K562 (cell line): ENCODE measurements around the gene HMOX2. TPM values are rescaled to one million over a fixed set of nuclear protein-coding genes. Genes with fewer than 3 reads are reported as not detected.

ENCODE experiments used
- ATAC-seq: fragments of 200-7000 bp; cut with Tn5 transposase; 3 replicates; pipeline ENCODE4 v1.9.1; 2020; ENCODE audit warnings: moderate library complexity
- BruUV-seq: library from RNA; stranded (reverse); fragments of 400-500 nt; replicated peaks from 2 replicates; lab custom pipeline; 2021; lab: Mats Ljungman, UMichigan
- CTCF ChIA-PET: fragments of 300-600 bp; formaldehyde crosslinking; extraction: SDS; loops from one replicate; lab custom pipeline; 2021; ENCODE audit warnings: low intra/inter-chr PET ratio; lab: Yijun Ruan, JAX
- POLR2A ChIA-PET: fragments of 300-600, 350-650 bp; sonication (Branson Sonifier 250); formaldehyde crosslinking; extraction: SDS; loops from one replicate; lab custom pipeline; 2021; ENCODE audit warnings: antibody characterized with exemption, inconsistent platforms; lab: Yijun Ruan, JAX
- DNase-seq, 4 experiments: peaks; one replicate each; pipeline versions ENCODE4 v3.0.0 to v3.0.0-alpha.2; 2011 to 2018; ENCODE audit warnings: low spot score in 3 of 4, mixed read lengths in 3 of 4; ENCODE audit errors: extremely low read depth in 1 of 4
- FAIRE-seq: peaks from 2 replicates; lab custom pipeline; 2011; peaks lifted over from hg19 to GRCh38; lab: Jason Lieb, UNC
- H2AFZ ChIP-seq: 2 replicates; pipeline ENCODE4 v1.6.0; 2011; ENCODE audit warnings: low read depth, low read length, control low read depth, inconsistent platforms
- H3K27ac ChIP-seq: fragments of 200-600 bp; 3 replicates; pipeline ENCODE4 v1.8.0; 2011; ENCODE audit warnings: low read depth, mild to moderate bottlenecking, control low read depth, inconsistent platforms, low read length, moderate library complexity, mixed read lengths; ENCODE audit errors: extremely low read depth
- H3K27me3 ChIP-seq, 2 experiments: fragments of 300-600 bp in 1 of 2; 2 replicates in 1 of 2; 3 replicates in 1 of 2; pipeline versions ENCODE4 v1.6.0 to v1.8.0; 2011; ENCODE audit warnings: inconsistent platforms in 2 of 2, low read length in 2 of 2, mild to moderate bottlenecking in 1 of 2, mixed read lengths in 1 of 2, moderate library complexity in 1 of 2; ENCODE audit not compliant: control insufficient read depth in 2 of 2, insufficient read depth in 2 of 2
- H3K36me3 ChIP-seq: fragments of 300-600 bp; 3 replicates; pipeline ENCODE4 v1.8.0; 2011; ENCODE audit warnings: mild to moderate bottlenecking, low read length, inconsistent platforms; ENCODE audit not compliant: control insufficient read depth, insufficient read depth
- H3K4me1 ChIP-seq, 2 experiments: fragments of 200-600 bp in 1 of 2; replicated peaks in 1 of 2; 2 replicates in 1 of 2; 3 replicates in 1 of 2; pipeline versions ENCODE4 v1.5.1 to v1.8.0; 2011; ENCODE audit warnings: inconsistent platforms in 2 of 2, low read length in 2 of 2, mild to moderate bottlenecking in 1 of 2, mixed read lengths in 1 of 2, moderate library complexity in 1 of 2; ENCODE audit not compliant: control insufficient read depth in 2 of 2, insufficient read depth in 2 of 2
- H3K4me2 ChIP-seq: 2 replicates; pipeline ENCODE4 v1.6.1; 2011; ENCODE audit warnings: low read length, control low read depth, inconsistent platforms, mixed read lengths; ENCODE audit not compliant: insufficient read depth
- H3K4me3 ChIP-seq: fragments of 200-600 bp; sonication (generic), shearing (Covaris generic); 2 replicates; pipeline ENCODE4 v1.5.1; 2016; ENCODE audit warnings: control low read depth, inconsistent platforms
- H3K79me2 ChIP-seq: fragments of 200-600 bp; 3 replicates; pipeline ENCODE4 v1.8.0; 2011; ENCODE audit warnings: low read length, inconsistent platforms; ENCODE audit not compliant: control insufficient read depth, insufficient read depth
- H3K9ac ChIP-seq, 2 experiments: 2 replicates each; pipeline versions ENCODE4 v1.6.0 to v1.6.1; 2011; ENCODE audit warnings: low read depth in 2 of 2, low read length in 2 of 2, control low read depth in 1 of 2, inconsistent platforms in 1 of 2, mild to moderate bottlenecking in 1 of 2, mixed read lengths in 1 of 2; ENCODE audit not compliant: insufficient read depth in 1 of 2
- H3K9me1 ChIP-seq: one replicate; pipeline ENCODE4 v1.6.0; 2011; ENCODE audit warnings: inconsistent platforms, mild to moderate bottlenecking, low read length, moderate library complexity; ENCODE audit not compliant: control insufficient read depth, insufficient read depth
- H3K9me3 ChIP-seq: replicated peaks from 2 replicates; pipeline ENCODE4 v1.5.1; 2011; ENCODE audit warnings: low read depth, low read length, inconsistent platforms; ENCODE audit not compliant: control insufficient read depth, insufficient read depth
- H4K20me1 ChIP-seq: replicated peaks from 2 replicates; pipeline ENCODE4 v1.6.1; 2011; ENCODE audit warnings: low read length, inconsistent platforms, mixed read lengths; ENCODE audit not compliant: control insufficient read depth, insufficient read depth
- BRD4 ChIP-seq: fragments of 200-600 bp; sonication (generic); IDR thresholded peaks from 2 replicates; pipeline ENCODE4 v1.6.1; 2017; ENCODE audit warnings: inconsistent platforms
- CBX2 ChIP-seq: fragments of 200-600 bp; sonication (generic); IDR thresholded peaks from one replicate; pipeline ENCODE4 v1.6.1; 2012; ENCODE audit warnings: mild to moderate bottlenecking, low read length, inconsistent platforms; ENCODE audit not compliant: insufficient read depth, poor library complexity, severe bottlenecking
- CEBPG ChIP-seq, 3 experiments: fragments of 200-800 bp in 1 of 3; sonication (Bioruptor generic) in 1 of 3; sonication (generic) in 1 of 3; formaldehyde crosslinking in 1 of 3; IDR thresholded peaks in 2 of 3; conservative IDR thresholded peaks in 1 of 3; 2 replicates each; pipeline versions ENCODE4 v1.6.1 to v1.8.0; 2016 to 2022; ENCODE audit warnings: missing compliant biosample characterization in 2 of 3, missing genetic modification characterization in 2 of 3, mild to moderate bottlenecking in 1 of 3, missing genetic modification reagents in 1 of 3
- E2F8 ChIP-seq: fragments of 450-650 bp; IDR thresholded peaks from 2 replicates; pipeline ENCODE4 v1.7.1; 2018; ENCODE audit warnings: mild to moderate bottlenecking, low read depth; ENCODE audit not compliant: partially characterized antibody
- ESRRB ChIP-seq: fragments of 250-450 bp; sonication (Bioruptor Pico); IDR thresholded peaks from 2 replicates; pipeline ENCODE4 v1.5.0; 2020; ENCODE audit warnings: mild to moderate bottlenecking, moderate library complexity, borderline replicate concordance
- EWSR1 ChIP-seq: fragments of 450-650 bp; IDR thresholded peaks from 2 replicates; pipeline ENCODE4 v1.6.1; 2018; ENCODE audit warnings: borderline replicate concordance, mild to moderate bottlenecking, low read depth, moderate library complexity; ENCODE audit not compliant: partially characterized antibody
- ILK ChIP-seq: fragments of 450-650 bp; IDR thresholded peaks from 2 replicates; pipeline ENCODE4 v1.6.1; 2016; ENCODE audit warnings: missing genetic modification characterization, low read depth, mild to moderate bottlenecking, missing compliant biosample characterization, moderate library complexity, borderline replicate concordance
- KHSRP ChIP-seq: fragments of 450-650 bp; IDR thresholded peaks from 2 replicates; pipeline ENCODE4 v1.6.1; 2017
- RCOR1 ChIP-seq, 2 experiments: IDR thresholded peaks; 2 replicates each; pipeline ENCODE4 v1.6.1; 2012; ENCODE audit warnings: low read depth in 2 of 2, low read length in 2 of 2, borderline replicate concordance in 1 of 2, improper control_type of control experiment in 1 of 2
- SIN3B ChIP-seq: fragments of 450-650 bp; IDR thresholded peaks from 2 replicates; pipeline ENCODE4 v1.6.1; 2017; ENCODE audit warnings: low read depth, mild to moderate bottlenecking, moderate library complexity
- TGIF2 ChIP-seq: sonication (generic); formaldehyde crosslinking; IDR thresholded peaks from 2 replicates; pipeline ENCODE4 v1.8.1; 2022; ENCODE audit warnings: mild to moderate bottlenecking, missing genetic modification reagents, moderate library complexity
- ZNF184 ChIP-seq: sonication (generic); formaldehyde crosslinking; IDR thresholded peaks from 2 replicates; pipeline ENCODE4 v1.5.0; 2020; ENCODE audit warnings: missing genetic modification reagents
- ZNF384 ChIP-seq: IDR thresholded peaks from 2 replicates; pipeline ENCODE4 v1.6.1; 2012; ENCODE audit warnings: low read depth, low read length, improper control_type of control experiment
- ZNF561 ChIP-seq: fragments of 450-650 bp; formaldehyde crosslinking; conservative IDR thresholded peaks from 2 replicates; pipeline ENCODE4 v1.4.0; 2020; ENCODE audit warnings: mild to moderate bottlenecking, moderate library complexity
- ZNF584 ChIP-seq: fragments of 200-800 bp; sonication (Bioruptor generic); IDR thresholded peaks from 2 replicates; pipeline ENCODE4 v1.6.1; 2016; ENCODE audit warnings: low read depth, mild to moderate bottlenecking, missing genetic modification characterization, missing compliant biosample characterization
- ZNF79 ChIP-seq: fragments of 250-450 bp; sonication (Bioruptor Pico); IDR thresholded peaks from 2 replicates; pipeline ENCODE4 v1.4.0; 2020; ENCODE audit warnings: low read depth, mild to moderate bottlenecking, moderate library complexity
- WGBS: fragments of 100-300 bp; shearing (Covaris generic); methylation state at CpG from one replicate; pipeline ENCODE4 v1.1.6; 2016; ENCODE audit warnings: low coverage, mixed read lengths; ENCODE audit not compliant: insufficient coverage; ENCODE audit errors: missing lambda C conversion rate; 5-methylcytosine and 5-hydroxymethylcytosine counted together
- in situ Hi-C: fragments of 300-500 bp; cut with MboI; formaldehyde crosslinking; loops from 4 replicates; pipeline ENCODE4 v1.15.0; 2018; ENCODE audit warnings: inconsistent platforms, mixed read lengths
- intact Hi-C: fragments of 100-400 bp; cut with micrococcal nuclease; formaldehyde crosslinking; loops from 2 replicates; pipeline ENCODE4 v1.14.2; 2022
- polyA plus RNA-seq, 8 experiments: library from polyadenylated mRNA; depleted of rRNA in 4 of 8; stranded (reverse) in 5 of 8; unstranded in 3 of 8; fragments of >200 nt; fragmentation: Nextera tagmentation in 2 of 8; fragmentation: Illumina TruSeq in 1 of 8; extraction: Ambion mirVana in 2 of 8; extraction: Trizol in 1 of 8; gene quantifications; 2 replicates each; pipeline versions ENCODE4 v1.2.1 to v1.2.3, GENCODE V29; 2011 to 2014; ENCODE audit warnings: inconsistent platforms in 1 of 8, missing spikeins in 1 of 8
- total RNA-seq, 7 experiments: library from RNA; depleted of rRNA in 6 of 7; stranded (reverse); fragments of >200 nt in 6 of 7; fragmentation: Illumina TruSeq in 2 of 7; extraction: Trizol in 2 of 7; gene quantifications; 2 replicates each; pipeline versions ENCODE4 v1.2.1 to v1.2.3, GENCODE V29; 2011 to 2021; ENCODE audit warnings: low replicate concordance in 1 of 7

The HMOX2 gene
- total and polyA plus RNA-seq, 9 of the 15 experiments (the other 6 are each of a cell fraction or from before 2014, with no cell fraction given) = 26.8 to 87.4 (median 57.4) TPM

- TF ChIP-seq E2F8 = no peak
- TF ChIP-seq ZNF184 (CRISPR knock-in tag) = no peak
- TF ChIP-seq BRD4 = no peak
- no peak for TF ChIP-seq CBX2
Measured at GRCh38 chr16:4548124-4548523, 71.9 kb downstream of the HMOX2 start (continued).

DNA sequence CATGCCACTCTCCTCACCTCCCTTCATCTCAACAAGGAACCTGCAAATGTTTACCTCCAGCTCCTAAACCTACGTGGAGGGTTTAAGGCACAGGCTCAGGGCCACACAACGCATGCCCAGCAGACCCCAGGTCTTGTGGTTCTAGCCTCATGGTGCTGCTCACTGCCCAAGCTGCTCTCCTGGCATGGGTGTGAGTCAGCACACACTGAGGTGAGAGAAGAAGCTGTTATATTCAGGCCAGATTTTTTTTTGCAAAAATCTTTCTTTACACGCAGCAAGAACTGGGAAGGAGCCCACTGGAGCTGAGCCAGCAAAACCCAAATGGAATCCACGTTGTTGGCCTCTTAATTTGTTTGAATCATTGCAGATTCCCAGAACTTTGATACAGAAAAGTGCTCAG is 74.4 kb downstream of the HMOX2 start:
- Histone ChIP-seq H3K4me1 (no peaks in the 10 kb centered on the region; a peak in 1 of 5 replicates), H3K79me2 (no peaks in the 10 kb centered on the region), H3K36me3 (no peaks in the 10 kb centered on the region), H3K27me3 (peaks cover 32 to 61% of the 10 kb centered on the region in 2 experiments), H3K4me3 (no peak overlapping the region), H4K20me1 (no peaks in the 10 kb centered on the region), H2AFZ (no peak overlapping the region), H3K9me1 (peaks cover 2% of the 10 kb centered on the region), H3K9me3 (no peaks in the 10 kb centered on the region), H3K9ac (no peak overlapping the region), H3K4me2 (no peak overlapping the region), H3K27ac (no peak overlapping the region)
- intact Hi-C loops = no loop called here
- DNase-seq = peak in 1 of 4 experiments; percentile 3
- in situ Hi-C loops = no loop called here
- WGBS = 3% methylated on average over 4 of the region's 4 CpGs
- no peak for TF ChIP-seq ZNF79 (CRISPR knock-in tag)
- no peak for TF ChIP-seq ESRRB (CRISPR knock-in tag)
- TF ChIP-seq ILK (tag) = no peak
- TF ChIP-seq SIN3B = no peak
- no peak for TF ChIP-seq TGIF2
- TF ChIP-seq CEBPG (CRISPR knock-in tag; IDR thresholded peaks at IDR 0.05) = no peak
- TF ChIP-seq CEBPG (tag; conservative IDR thresholded peaks at IDR 0.05 in 1 of 2, IDR thresholded peaks at IDR 0.05 in 1 of 2) = no peak
- no peak for TF ChIP-seq RCOR1 (IDR thresholded peaks at IDR 0.05; ENCODE audit: borderline replicate concordance in 1 of 2, low read depth in 2 of 2, low read length in 2 of 2)
- TF ChIP-seq ZNF561 (CRISPR knock-in tag) = no peak
- TF ChIP-seq EWSR1 = no peak
- TF ChIP-seq KHSRP = no peak
- no peak for TF ChIP-seq ZNF384
- TF ChIP-seq ZNF584 (CRISPR knock-in tag) = no peak
- no TSS peak for BruUV-seq
- no peak for ATAC-seq
- no peak for FAIRE-seq
- POLR2A ChIA-PET = interaction anchor here (1.2 kb wide), 1 partner anchor 11 kb away, joined by 3 read pairs; no protein-coding TSS in a partner anchor
- CTCF ChIA-PET = interaction anchor here (0.5 kb wide), 1 partner anchor 44 kb away, joined by 3 read pairs; no protein-coding TSS in a partner anchor
